ENCODE measurements around the gene SRGN. TPM values are rescaled to one million over a fixed set of nuclear protein-coding genes. Genes with fewer than 3 reads are reported as not detected.
A peak's percentile ranks its signal among the peaks of the same experiment; 100 is the strongest.

Gene SRGN
- total and polyA plus RNA-seq, 2 of the 13 experiments (the other 11 are each of a cell fraction or from before 2014, with no cell fraction given) = 0.09 TPM; not detected in 1

GRCh38 chr10:69123747-69124562 is 36.1 kb downstream of the SRGN start, which contains the start of gene VPS26A (continued):
- TF ChIP-seq, protein P1, sequence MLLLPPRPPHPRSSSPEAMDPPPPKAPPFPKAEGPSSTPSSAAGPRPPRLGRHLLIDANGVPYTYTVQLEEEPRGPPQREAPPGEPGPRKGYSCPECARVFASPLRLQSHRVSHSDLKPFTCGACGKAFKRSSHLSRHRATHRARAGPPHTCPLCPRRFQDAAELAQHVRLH (CRISPR knock-in tag; IDR thresholded peaks at IDR 0.05; ENCODE audit: borderline replicate concordance, low read depth) = peak; percentile 82; the same call in 1 of the 2 replicates
- TF ChIP-seq ZBTB7B (CRISPR knock-in tag; IDR thresholded peaks at IDR 0.05) (no peak), ZNF530 (CRISPR knock-in tag; IDR thresholded peaks at IDR 0.05; ENCODE audit: low read depth) (no peak), MXD4 (CRISPR knock-in tag; IDR thresholded peaks at IDR 0.05) (no peak; the same call in 1 of the 2 replicates), ZNF816 (CRISPR knock-in tag; IDR thresholded peaks at IDR 0.05; ENCODE audit: borderline replicate concordance) (no peak), MEF2D (CRISPR knock-in tag; IDR thresholded peaks at IDR 0.05) (peak; percentile 68; the same call in 1 of the 2 replicates), FOXC1 (CRISPR knock-in tag; IDR thresholded peaks at IDR 0.05; ENCODE audit: borderline replicate concordance) (no peak), ZNF496 (CRISPR knock-in tag; IDR thresholded peaks at IDR 0.05; ENCODE audit: insufficient replicate concordance) (no peak), ZNF136 (CRISPR knock-in tag; IDR thresholded peaks at IDR 0.05; ENCODE audit: low read depth) (no peak), CEBPG (CRISPR knock-in tag; IDR thresholded peaks at IDR 0.05) (no peak), ZNF225 (CRISPR knock-in tag; IDR thresholded peaks at IDR 0.05) (no peak), REPIN1 (CRISPR knock-in tag; IDR thresholded peaks at IDR 0.05; ENCODE audit: borderline replicate concordance, low read depth) (no peak), MAFG (CRISPR knock-in tag; IDR thresholded peaks at IDR 0.05) (no peak), JUND (CRISPR knock-in tag; IDR thresholded peaks at IDR 0.05) (no peak), EEA1 (CRISPR knock-in tag; IDR thresholded peaks at IDR 0.05; ENCODE audit: borderline replicate concordance) (no peak), EP300 (IDR thresholded peaks at IDR 0.05; ENCODE audit: low read depth in 2 of 2, low read length in 2 of 2) (no peak), EP300 (CRISPR knock-in tag; IDR thresholded peaks at IDR 0.05; ENCODE audit: borderline replicate concordance) (no peak), SMAD9 (CRISPR knock-in tag; IDR thresholded peaks at IDR 0.05) (no peak)
- TF ChIP-seq, protein P2, sequence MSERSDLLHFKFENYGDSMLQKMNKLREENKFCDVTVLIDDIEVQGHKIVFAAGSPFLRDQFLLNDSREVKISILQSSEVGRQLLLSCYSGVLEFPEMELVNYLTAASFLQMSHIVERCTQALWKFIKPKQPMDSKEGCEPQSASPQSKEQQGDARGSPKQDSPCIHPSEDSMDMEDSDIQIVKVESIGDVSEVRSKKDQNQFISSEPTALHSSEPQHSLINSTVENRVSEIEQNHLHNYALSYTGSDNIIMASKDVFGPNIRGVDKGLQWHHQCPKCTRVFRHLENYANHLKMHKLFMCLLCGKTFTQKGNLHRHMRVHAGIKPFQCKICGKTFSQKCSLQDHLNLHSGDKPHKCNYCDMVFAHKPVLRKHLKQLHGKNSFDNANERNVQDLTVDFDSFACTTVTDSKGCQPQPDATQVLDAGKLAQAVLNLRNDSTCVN (CRISPR knock-in tag; IDR thresholded peaks at IDR 0.05; ENCODE audit: borderline replicate concordance) = no peak
- TF ChIP-seq, protein P3, sequence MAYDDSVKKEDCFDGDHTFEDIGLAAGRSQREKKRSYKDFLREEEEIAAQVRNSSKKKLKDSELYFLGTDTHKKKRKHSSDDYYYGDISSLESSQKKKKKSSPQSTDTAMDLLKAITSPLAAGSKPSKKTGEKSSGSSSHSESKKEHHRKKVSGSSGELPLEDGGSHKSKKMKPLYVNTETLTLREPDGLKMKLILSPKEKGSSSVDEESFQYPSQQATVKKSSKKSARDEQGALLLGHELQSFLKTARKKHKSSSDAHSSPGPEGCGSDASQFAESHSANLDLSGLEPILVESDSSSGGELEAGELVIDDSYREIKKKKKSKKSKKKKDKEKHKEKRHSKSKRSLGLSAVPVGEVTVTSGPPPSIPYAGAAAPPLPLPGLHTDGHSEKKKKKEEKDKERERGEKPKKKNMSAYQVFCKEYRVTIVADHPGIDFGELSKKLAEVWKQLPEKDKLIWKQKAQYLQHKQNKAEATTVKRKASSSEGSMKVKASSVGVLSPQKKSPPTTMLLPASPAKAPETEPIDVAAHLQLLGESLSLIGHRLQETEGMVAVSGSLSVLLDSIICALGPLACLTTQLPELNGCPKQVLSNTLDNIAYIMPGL (CRISPR knock-in tag; IDR thresholded peaks at IDR 0.05; ENCODE audit: borderline replicate concordance in 1 of 2, low read depth in 1 of 2) = peak; percentile 14 to 66; a peak in 3 of 4 replicates
- TF ChIP-seq, protein P4, sequence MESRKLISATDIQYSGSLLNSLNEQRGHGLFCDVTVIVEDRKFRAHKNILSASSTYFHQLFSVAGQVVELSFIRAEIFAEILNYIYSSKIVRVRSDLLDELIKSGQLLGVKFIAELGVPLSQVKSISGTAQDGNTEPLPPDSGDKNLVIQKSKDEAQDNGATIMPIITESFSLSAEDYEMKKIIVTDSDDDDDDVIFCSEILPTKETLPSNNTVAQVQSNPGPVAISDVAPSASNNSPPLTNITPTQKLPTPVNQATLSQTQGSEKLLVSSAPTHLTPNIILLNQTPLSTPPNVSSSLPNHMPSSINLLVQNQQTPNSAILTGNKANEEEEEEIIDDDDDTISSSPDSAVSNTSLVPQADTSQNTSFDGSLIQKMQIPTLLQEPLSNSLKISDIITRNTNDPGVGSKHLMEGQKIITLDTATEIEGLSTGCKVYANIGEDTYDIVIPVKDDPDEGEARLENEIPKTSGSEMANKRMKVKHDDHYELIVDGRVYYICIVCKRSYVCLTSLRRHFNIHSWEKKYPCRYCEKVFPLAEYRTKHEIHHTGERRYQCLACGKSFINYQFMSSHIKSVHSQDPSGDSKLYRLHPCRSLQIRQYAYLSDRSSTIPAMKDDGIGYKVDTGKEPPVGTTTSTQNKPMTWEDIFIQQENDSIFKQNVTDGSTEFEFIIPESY (CRISPR knock-in tag; IDR thresholded peaks at IDR 0.05) = no peak
- TF ChIP-seq, protein P5, sequence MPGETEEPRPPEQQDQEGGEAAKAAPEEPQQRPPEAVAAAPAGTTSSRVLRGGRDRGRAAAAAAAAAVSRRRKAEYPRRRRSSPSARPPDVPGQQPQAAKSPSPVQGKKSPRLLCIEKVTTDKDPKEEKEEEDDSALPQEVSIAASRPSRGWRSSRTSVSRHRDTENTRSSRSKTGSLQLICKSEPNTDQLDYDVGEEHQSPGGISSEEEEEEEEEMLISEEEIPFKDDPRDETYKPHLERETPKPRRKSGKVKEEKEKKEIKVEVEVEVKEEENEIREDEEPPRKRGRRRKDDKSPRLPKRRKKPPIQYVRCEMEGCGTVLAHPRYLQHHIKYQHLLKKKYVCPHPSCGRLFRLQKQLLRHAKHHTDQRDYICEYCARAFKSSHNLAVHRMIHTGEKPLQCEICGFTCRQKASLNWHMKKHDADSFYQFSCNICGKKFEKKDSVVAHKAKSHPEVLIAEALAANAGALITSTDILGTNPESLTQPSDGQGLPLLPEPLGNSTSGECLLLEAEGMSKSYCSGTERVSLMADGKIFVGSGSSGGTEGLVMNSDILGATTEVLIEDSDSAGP (CRISPR knock-in tag; IDR thresholded peaks at IDR 0.05; ENCODE audit: borderline replicate concordance) = peak; percentile 62; the same call in 1 of the 2 replicates
